Spleen (tissue), 7 donors: Measurements from ENCODE around the gene CASR.

Experiments
- POLR2A ChIP-seq, 3 donors: fragments of 450-650 bp; IDR thresholded peaks; one replicate each; pipeline ENCODE4 v1.5.1; 2017; ENCODE audit warnings: antibody characterized with exemption in 3 of 3, mild to moderate bottlenecking in 1 of 3
- POLR2AphosphoS5 ChIP-seq, 3 donors: sonication (generic); formaldehyde crosslinking; IDR thresholded peaks; one replicate each; pipeline ENCODE4 v1.5.1; 2017; ENCODE audit warnings: antibody characterized with exemption in 3 of 3
- TF ChIP-seq, protein P1 (sequence below), 11 experiments: fragments of 200-600 bp in 7 of 11; fragments of 450-650 bp in 4 of 11; sonication (generic) in 4 of 11; IDR thresholded peaks in 8 of 11; conservative IDR thresholded peaks in 3 of 11; 1 replicate in 7 of 11; 2 replicates in 4 of 11; pipeline versions ENCODE4 v1.4.0 to v1.8.0; 2016 to 2021; ENCODE audit warnings: antibody characterized with exemption in 11 of 11, inconsistent platforms in 4 of 11, mild to moderate bottlenecking in 1 of 11
- donor health status: DM: no; HTN: no; CAD: no; lungs with moderate emphysema.
- donor health status: DM: no; HTN: no; CAD: no.
- donor health status: DM: no; HTN: no; CAD: no.

DNA sequence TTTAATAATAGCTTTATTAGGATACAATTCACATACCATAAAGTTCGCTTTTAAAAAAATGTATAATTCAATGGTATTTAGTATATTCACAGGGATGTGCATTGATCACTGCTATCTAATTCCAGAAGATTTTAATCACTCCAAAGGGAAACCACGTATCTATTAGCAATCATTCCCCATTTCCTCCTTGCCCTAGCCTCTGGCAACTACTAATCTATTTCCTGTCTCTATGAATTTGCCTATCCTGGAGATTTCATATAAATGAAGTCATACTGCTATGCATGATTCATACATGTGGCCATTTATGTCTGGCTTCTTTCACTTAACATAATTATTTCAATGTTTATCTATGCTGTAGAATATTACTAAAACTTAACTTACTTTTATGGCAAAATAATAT lies 32.0 kb upstream of the CASR start:
- TF ChIP-seq POLR2A (IDR thresholded peaks at IDR 0.05) (no peak), POLR2AphosphoS5 (IDR thresholded peaks at IDR 0.05) (no peak)
- TF ChIP-seq, protein P1, sequence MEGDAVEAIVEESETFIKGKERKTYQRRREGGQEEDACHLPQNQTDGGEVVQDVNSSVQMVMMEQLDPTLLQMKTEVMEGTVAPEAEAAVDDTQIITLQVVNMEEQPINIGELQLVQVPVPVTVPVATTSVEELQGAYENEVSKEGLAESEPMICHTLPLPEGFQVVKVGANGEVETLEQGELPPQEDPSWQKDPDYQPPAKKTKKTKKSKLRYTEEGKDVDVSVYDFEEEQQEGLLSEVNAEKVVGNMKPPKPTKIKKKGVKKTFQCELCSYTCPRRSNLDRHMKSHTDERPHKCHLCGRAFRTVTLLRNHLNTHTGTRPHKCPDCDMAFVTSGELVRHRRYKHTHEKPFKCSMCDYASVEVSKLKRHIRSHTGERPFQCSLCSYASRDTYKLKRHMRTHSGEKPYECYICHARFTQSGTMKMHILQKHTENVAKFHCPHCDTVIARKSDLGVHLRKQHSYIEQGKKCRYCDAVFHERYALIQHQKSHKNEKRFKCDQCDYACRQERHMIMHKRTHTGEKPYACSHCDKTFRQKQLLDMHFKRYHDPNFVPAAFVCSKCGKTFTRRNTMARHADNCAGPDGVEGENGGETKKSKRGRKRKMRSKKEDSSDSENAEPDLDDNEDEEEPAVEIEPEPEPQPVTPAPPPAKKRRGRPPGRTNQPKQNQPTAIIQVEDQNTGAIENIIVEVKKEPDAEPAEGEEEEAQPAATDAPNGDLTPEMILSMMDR (IDR thresholded peaks at IDR 0.05 in 8 of 11, conservative IDR thresholded peaks at IDR 0.05 in 3 of 11), result no peak
